Omental fat pad (tissue), 4 donors: ENCODE measurements around the gene FAF2. TPM values are rescaled to one million over a fixed set of nuclear protein-coding genes. Genes with fewer than 3 reads are reported as not detected.
A peak's percentile ranks its signal among the peaks of the same experiment; 100 is the strongest.

Source experiments
- ATAC-seq: fragments of 150-250 bp; one replicate; pipeline ENCODE4 v1.9.1; 2016; ENCODE audit warnings: mild to moderate bottlenecking, moderate library complexity; ENCODE audit not compliant: low FRiP score
- DNase-seq: peaks from one replicate; pipeline ENCODE4 v3.0.0-alpha.2; 2019; ENCODE audit warnings: low spot score
- total RNA-seq, 4 donors: library from RNA; depleted of rRNA; stranded (reverse); fragments of >200 nt; gene quantifications; one replicate each; pipeline ENCODE4 v1.1.0, GENCODE V29; 2016
- TF ChIP-seq, protein P1 (sequence below), 3 donors: fragments of 450-650 bp; IDR thresholded peaks; one replicate each; pipeline ENCODE4 v1.5.1; 2016 to 2017; ENCODE audit warnings: antibody characterized with exemption in 3 of 3, mild to moderate bottlenecking in 3 of 3, moderate library complexity in 2 of 3

Gene FAF2
- total RNA-seq, 4 donors from 2014 or later: 27.6 to 31.1 (median 27.8) TPM

DNA sequence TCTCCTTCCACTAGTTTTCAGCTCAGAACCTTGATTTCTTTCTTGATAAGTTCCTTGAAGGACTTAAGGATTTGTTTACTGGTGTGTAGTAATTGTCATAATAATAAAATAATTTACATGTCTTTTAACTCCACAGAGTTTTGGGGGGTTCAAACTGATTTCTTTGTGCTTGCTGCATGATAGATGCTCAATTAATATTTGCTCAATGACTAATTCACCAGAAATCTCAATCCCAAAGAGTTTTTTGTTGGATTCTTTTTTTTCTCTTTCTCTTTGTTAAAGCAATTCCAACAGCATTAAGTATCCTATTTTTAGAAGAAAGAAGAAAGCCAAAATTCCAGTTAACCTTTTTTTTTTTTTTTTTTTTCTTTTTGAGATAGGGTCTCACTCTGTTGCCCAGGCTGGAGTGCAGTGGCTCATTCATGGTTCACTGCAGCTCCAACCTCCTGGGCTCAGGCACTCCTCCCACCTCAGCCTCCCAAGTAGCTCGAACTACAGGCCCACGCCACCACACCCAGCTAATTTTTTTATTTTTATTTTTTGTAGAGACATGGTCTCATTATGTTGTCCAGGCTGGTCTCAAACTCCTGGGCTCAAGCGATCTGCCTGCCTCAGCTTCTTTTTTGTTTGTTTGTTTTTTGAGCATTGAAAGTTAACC lies 10.8 kb downstream of the FAF2 start:
- DNase-seq: no peak
- ATAC-seq: no peak
- TF ChIP-seq, protein P1, sequence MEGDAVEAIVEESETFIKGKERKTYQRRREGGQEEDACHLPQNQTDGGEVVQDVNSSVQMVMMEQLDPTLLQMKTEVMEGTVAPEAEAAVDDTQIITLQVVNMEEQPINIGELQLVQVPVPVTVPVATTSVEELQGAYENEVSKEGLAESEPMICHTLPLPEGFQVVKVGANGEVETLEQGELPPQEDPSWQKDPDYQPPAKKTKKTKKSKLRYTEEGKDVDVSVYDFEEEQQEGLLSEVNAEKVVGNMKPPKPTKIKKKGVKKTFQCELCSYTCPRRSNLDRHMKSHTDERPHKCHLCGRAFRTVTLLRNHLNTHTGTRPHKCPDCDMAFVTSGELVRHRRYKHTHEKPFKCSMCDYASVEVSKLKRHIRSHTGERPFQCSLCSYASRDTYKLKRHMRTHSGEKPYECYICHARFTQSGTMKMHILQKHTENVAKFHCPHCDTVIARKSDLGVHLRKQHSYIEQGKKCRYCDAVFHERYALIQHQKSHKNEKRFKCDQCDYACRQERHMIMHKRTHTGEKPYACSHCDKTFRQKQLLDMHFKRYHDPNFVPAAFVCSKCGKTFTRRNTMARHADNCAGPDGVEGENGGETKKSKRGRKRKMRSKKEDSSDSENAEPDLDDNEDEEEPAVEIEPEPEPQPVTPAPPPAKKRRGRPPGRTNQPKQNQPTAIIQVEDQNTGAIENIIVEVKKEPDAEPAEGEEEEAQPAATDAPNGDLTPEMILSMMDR (IDR thresholded peaks at IDR 0.05): no peak

DNA sequence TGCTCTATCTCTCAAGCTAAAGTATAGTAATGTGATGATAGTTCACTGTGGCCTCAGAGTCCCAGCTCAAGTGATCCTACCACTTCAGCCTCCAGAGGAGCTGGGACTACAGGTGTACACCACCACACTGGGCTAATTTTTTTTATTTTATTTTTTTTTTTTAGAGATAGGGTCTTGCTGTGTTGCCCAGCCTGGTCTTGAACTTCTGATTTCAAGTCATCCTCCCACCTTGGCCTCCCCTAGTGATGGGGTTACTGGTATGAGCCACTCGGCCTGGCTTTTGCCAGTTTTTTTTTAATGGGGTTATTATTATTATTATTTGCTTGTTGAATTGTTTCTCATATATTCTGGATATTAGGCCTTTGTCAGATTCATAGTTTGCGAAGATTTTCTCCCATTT lies 13.2 kb downstream of the FAF2 start:
- TF ChIP-seq, protein P1 (IDR thresholded peaks at IDR 0.05): no peak
- DNase-seq (no peak), ATAC-seq (no peak)

DNA sequence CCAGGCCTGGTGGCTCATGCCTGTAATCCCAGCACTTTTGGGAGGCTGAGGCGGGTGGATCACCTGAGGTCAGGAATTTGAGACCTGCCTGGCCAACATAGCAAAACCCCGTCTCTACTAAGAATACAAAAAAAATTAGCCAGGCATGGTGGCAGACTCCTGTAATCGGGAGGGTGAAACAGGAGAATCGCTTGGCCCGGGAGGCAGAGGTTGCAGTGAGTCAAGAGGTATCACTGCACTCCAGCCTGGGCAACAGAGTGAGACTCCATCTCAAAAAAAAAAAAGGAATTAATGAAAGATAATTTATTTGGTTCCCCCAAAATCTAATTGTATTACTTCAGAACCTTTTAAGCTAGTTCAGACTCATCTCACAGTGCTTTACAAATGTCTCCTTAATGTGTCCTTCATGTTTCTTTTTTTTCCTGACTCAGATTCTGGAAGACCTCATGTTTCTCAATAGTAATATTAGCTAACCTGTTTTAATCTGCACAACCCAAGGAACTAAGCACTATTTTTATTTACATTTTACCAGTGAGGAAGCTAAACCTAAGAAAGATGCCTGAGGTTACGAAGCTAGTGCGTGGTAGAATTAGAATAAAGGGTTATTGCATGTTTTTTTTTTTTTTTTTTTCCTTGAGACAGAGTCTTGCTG lies 15.1 kb downstream of the FAF2 start:
- ATAC-seq (no peak), DNase-seq (no peak)
- TF ChIP-seq, protein P1 (IDR thresholded peaks at IDR 0.05): no peak

DNA sequence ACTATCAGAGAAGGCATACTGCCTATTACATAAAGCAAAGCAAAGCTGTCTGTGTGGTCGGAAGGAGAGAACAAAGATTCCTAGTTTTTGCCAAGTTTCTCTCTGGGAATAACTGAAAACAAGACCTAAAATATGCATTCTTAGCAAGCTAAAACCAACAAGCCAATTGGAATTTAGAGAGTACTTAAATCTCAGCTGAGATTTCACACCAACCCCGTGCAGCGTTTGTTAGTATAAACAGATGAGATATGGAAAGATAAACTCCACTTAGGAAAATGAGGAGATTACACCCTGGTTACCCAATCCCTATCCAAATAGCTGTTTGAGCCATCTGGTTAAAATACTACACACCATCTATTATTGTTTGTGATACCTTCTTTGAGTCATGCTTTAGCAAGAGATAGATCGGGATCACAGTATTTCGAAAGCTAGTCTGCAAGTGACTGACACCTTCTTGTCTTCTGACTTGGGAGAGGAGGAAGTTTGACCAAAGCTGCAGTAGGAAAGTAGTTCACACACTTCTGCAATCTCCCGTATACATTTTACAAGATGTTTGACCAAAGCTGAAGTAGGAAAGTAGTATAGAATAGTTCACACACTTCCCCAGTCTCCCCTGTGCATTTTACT lies 18.2 kb downstream of the FAF2 start:
- ATAC-seq: peak; percentile 71
- DNase-seq: no peak
- TF ChIP-seq, protein P1 (IDR thresholded peaks at IDR 0.05): no peak

DNA sequence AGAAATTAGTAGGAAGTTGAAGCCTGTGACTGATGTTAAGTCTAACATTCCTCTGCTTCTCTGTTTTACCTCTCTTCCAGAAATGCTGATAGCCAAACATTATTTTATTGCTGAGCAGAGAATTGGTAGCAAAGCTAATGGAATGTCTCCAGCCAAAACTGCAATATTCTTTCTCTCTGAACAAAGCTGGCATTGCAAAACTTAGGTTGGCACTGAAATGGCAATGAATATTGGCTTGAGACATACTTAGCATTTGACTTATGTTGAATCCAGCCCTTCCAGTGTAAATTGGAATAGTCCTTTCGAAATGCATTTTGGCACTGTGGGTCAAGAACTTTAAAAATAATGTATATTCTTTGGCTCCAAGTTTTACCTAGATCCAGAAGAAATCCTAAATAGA lies 21.1 kb downstream of the FAF2 start:
- DNase-seq: no peak
- ATAC-seq: peak; percentile 50
- TF ChIP-seq, protein P1 (IDR thresholded peaks at IDR 0.05): no peak

DNA sequence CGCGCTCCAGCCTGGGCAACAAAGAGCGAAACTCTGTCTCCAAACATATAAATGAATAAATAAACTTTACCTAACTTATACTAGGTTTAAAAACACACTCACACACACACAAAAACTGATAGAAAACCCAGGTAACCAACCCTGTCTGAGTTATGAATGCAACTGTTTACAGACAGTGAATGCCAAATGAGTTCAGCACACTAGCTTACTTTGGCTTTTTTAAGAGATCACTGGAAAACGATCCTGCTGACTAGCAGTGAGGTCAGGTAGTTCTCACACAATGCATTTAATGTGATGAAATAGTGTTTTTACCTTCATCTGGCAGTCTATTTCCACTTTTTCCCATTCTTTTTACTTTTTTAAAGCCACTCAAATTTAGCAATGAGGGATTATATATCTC lies 22.4 kb downstream of the FAF2 start:
- ATAC-seq (no peak), DNase-seq (no peak)
- TF ChIP-seq, protein P1 (IDR thresholded peaks at IDR 0.05): no peak
